B cell (primary cell): ENCODE data around the gene VPS26C. TPM values are rescaled to one million over a fixed set of nuclear protein-coding genes. Genes with fewer than 3 reads are reported as not detected.

Experiments used
- ATAC-seq: fragments of 200-7000 bp; cut with Tn5 transposase; one replicate; pipeline ENCODE4 v1.10.0; 2021; ENCODE audit warnings: low read depth, mild to moderate bottlenecking, moderate number of reproducible peaks, moderate library complexity
- CTCF ChIA-PET: fragments of 350-600 bp; sonication (Branson Sonifier 250); formaldehyde crosslinking; loops from one replicate; lab custom pipeline; 2021; ENCODE audit warnings: antibody characterized with exemption, inconsistent platforms; lab: Charles Lee
- POLR2A ChIA-PET: fragments of 350-600 bp; sonication (Branson Sonifier 250); formaldehyde crosslinking; loops from one replicate; lab custom pipeline; 2021; ENCODE audit warnings: antibody characterized with exemption; lab: Charles Lee
- DNase-seq: peaks from one replicate; pipeline ENCODE4 v3.0.0; 2013
- H2AFZ ChIP-seq: 2 replicates; pipeline ENCODE4 v1.6.1; 2012; ENCODE audit warnings: mild to moderate bottlenecking, low read depth, low read length; ENCODE audit not compliant: insufficient read depth, poor library complexity, severe bottlenecking
- H3K27ac ChIP-seq, 2 donors: 1 replicate in 1 of 2; 2 replicates in 1 of 2; pipeline ENCODE4 v1.5.1; 2012 to 2013; ENCODE audit warnings: low read length in 2 of 2, mild to moderate bottlenecking in 2 of 2, moderate library complexity in 1 of 2
- H3K27me3 ChIP-seq, 4 experiments: fragments of 200-600 bp in 1 of 4; sonication (generic) in 1 of 4; replicated peaks in 1 of 4; 1 replicate in 2 of 4; 2 replicates in 2 of 4; pipeline versions ENCODE4 v1.6.1 to v1.7.0; 2013 to 2016; ENCODE audit warnings: low read length in 3 of 4, mild to moderate bottlenecking in 2 of 4, mixed read lengths in 1 of 4, moderate library complexity in 1 of 4; ENCODE audit not compliant: insufficient read depth in 4 of 4, control insufficient read depth in 3 of 4; ENCODE audit errors: control extremely low read depth in 1 of 4
- H3K36me3 ChIP-seq, 2 experiments: replicated peaks in 1 of 2; 1 replicate in 1 of 2; 2 replicates in 1 of 2; pipeline versions ENCODE4 v1.6.1 to v1.7.1; 2013; ENCODE audit warnings: low read length in 1 of 2; ENCODE audit not compliant: insufficient read depth in 2 of 2, control insufficient read depth in 1 of 2; ENCODE audit errors: control extremely low read depth in 1 of 2, extremely low read depth in 1 of 2
- H3K4me1 ChIP-seq, 2 donors: fragments of 200-600 bp in 1 of 2; sonication (generic) in 1 of 2; 1 replicate in 1 of 2; 2 replicates in 1 of 2; pipeline versions ENCODE4 v1.5.1 to v1.6.1; 2013 to 2017; ENCODE audit warnings: low read length in 2 of 2; ENCODE audit not compliant: control insufficient read depth in 2 of 2, insufficient read depth in 2 of 2
- H3K4me2 ChIP-seq: replicated peaks from 2 replicates; pipeline ENCODE3; 2012; ENCODE audit warnings: mild to moderate bottlenecking, low read depth, low read length; ENCODE audit not compliant: poor library complexity, severe bottlenecking
- H3K4me3 ChIP-seq, 5 experiments: fragments of 200-600 bp in 1 of 5; sonication (generic) in 1 of 5; 1 replicate in 3 of 5; 2 replicates in 2 of 5; pipeline versions ENCODE4 v1.5.1 to v1.7.0; 2011 to 2016; ENCODE audit warnings: low read length in 4 of 5, mild to moderate bottlenecking in 4 of 5, low read depth in 2 of 5, control low read depth in 1 of 5, moderate library complexity in 1 of 5; ENCODE audit not compliant: insufficient read depth in 1 of 5; ENCODE audit errors: control extremely low read depth in 1 of 5, extremely low read depth in 1 of 5
- H3K79me2 ChIP-seq: fragments of 200-600 bp; sonication (generic); one replicate; pipeline ENCODE4 v1.6.0; 2016; ENCODE audit warnings: low read length; ENCODE audit not compliant: control insufficient read depth, insufficient read depth
- H3K9ac ChIP-seq: fragments of 200-600 bp; sonication (generic); 2 replicates; pipeline ENCODE4 v1.6.1; 2017; ENCODE audit warnings: mild to moderate bottlenecking, low read length, moderate library complexity
- H3K9me3 ChIP-seq, 3 donors: one replicate each; pipeline versions ENCODE4 v1.6.1 to v1.7.1; 2013; ENCODE audit warnings: low read length in 2 of 3; ENCODE audit not compliant: control insufficient read depth in 2 of 3, insufficient read depth in 1 of 3; ENCODE audit errors: control extremely low read depth in 1 of 3
- H4K20me1 ChIP-seq: 2 replicates; pipeline ENCODE4 v1.6.0; 2012; ENCODE audit warnings: mild to moderate bottlenecking, low read length; ENCODE audit not compliant: insufficient read depth, control insufficient read depth, poor library complexity, severe bottlenecking
- H3K27ac Mint-ChIP-seq: one replicate; pipeline ENCODE4 v1.8.0; 2021; ENCODE audit warnings: mixed read lengths
- H3K27me3 Mint-ChIP-seq: one replicate; pipeline ENCODE4 v1.8.0; 2021; ENCODE audit warnings: mixed read lengths
- H3K4me1 Mint-ChIP-seq: one replicate; pipeline ENCODE4 v1.8.0; 2021; ENCODE audit warnings: mixed read lengths
- H3K4me3 Mint-ChIP-seq: one replicate; pipeline ENCODE4 v1.8.0; 2021; ENCODE audit warnings: mixed read lengths
- H3K9me3 Mint-ChIP-seq: one replicate; pipeline ENCODE4 v1.8.0; 2022; ENCODE audit warnings: mixed read lengths; ENCODE audit not compliant: insufficient read depth
- CTCF ChIP-seq: fragments of 200-600 bp; IDR thresholded peaks from one replicate; pipeline ENCODE4 v1.8.0; 2022; ENCODE audit warnings: antibody characterized with exemption, mild to moderate bottlenecking
- EZH2 ChIP-seq: IDR thresholded peaks from 2 replicates; pipeline ENCODE4 v1.6.1; 2012; ENCODE audit warnings: borderline replicate concordance, low read depth, mild to moderate bottlenecking, moderate library complexity, low read length; ENCODE audit not compliant: insufficient read depth, poor library complexity, severe bottlenecking
- WGBS: methylation state at CpG from one replicate; pipeline ENCODE4 v1.1.5; 2013; ENCODE audit warnings: missing lambda C conversion rate; ENCODE audit not compliant: insufficient coverage; 5-methylcytosine and 5-hydroxymethylcytosine counted together
- intact Hi-C: fragments of 100-400 bp; cut with micrococcal nuclease; formaldehyde crosslinking; loops from one replicate; pipeline ENCODE4 v1.10.0; 2022
- polyA plus RNA-seq: library from polyadenylated mRNA; depleted of rRNA; stranded (reverse); fragments of >200 nt; gene quantifications from 2 replicates; pipeline ENCODE4 v1.2.3, GENCODE V29; 2012
- total RNA-seq, 2 donors: library from RNA; stranded (reverse); fragments of 120-200 nt in 1 of 2; gene quantifications; 1 replicate in 1 of 2; 2 replicates in 1 of 2; pipeline versions ENCODE4 v1.2.3 to v1.2.4, GENCODE V29; 2013 to 2022

The VPS26C gene
- total and polyA plus RNA-seq, 2 donors (not counting 1 experiment from before 2014, with no cell fraction given) = 34.3 to 58.6 TPM

- H3K9me3 Mint-ChIP-seq = no peaks in the 10 kb centered on the region
- 86% methylated on average over 11 of the region's 18 CpGs for WGBS
- Histone ChIP-seq H3K4me3 (no peak overlapping the region), H3K27me3 (no peaks in the 10 kb centered on the region), H3K79me2 (peaks cover 18% of the 10 kb centered on the region), H4K20me1 (no peaks in the 10 kb centered on the region), H3K9me3 (peaks cover 0 to 2% (median 0%) of the 10 kb centered on the region in 3 donors), H2AFZ (no peak overlapping the region), H3K27ac (peak overlapping the region in 1 of 2 donors; percentile 40), H3K4me2 (no peak overlapping the region), H3K36me3 (peaks cover 0 to 52% of the 10 kb centered on the region in 2 experiments), H3K9ac (no peak overlapping the region), H3K4me1 (peaks cover 7 to 14% of the 10 kb centered on the region in 2 donors)
- H3K27me3 Mint-ChIP-seq = no peaks in the 10 kb centered on the region
- ChIA-PET POLR2A (no interaction called here), CTCF (no interaction called here)
- ATAC-seq (no peak), DNase-seq (no peak)
- TF ChIP-seq EZH2 = no peak
- TF ChIP-seq CTCF = no peak
- no peak overlapping the region for H3K27ac Mint-ChIP-seq
- H3K4me1 Mint-ChIP-seq = peaks cover 16% of the 10 kb centered on the region
- intact Hi-C loops = no loop called here
- no peak overlapping the region for H3K4me3 Mint-ChIP-seq
Observed at GRCh38 chr21:37226041-37226920, 40.9 kb downstream of the VPS26C start.
